Ovary (tissue), 9 donors: ENCODE measurements around the gene AASS. TPM values are rescaled to one million over a fixed set of nuclear protein-coding genes. Genes with fewer than 3 reads are reported as not detected.
A peak's percentile ranks its signal among the peaks of the same experiment; 100 is the strongest.

ENCODE experiments used
- DNase-seq, 5 donors: peaks; one replicate each; pipeline ENCODE4 v3.0.0-alpha.2; 2019 to 2020
- H3K27ac ChIP-seq, 2 donors: fragments of 200-600 bp; one replicate each; pipeline versions ENCODE4 v1.5.1 to v1.8.0; 2019 to 2022
- H3K27me3 ChIP-seq: fragments of 200-600 bp; one replicate; pipeline ENCODE4 v1.8.0; 2022
- H3K36me3 ChIP-seq: fragments of 200-600 bp; sonication (generic); one replicate; pipeline ENCODE4 v1.5.1; 2019
- H3K4me1 ChIP-seq: one replicate; pipeline ENCODE4 v1.8.1; 2013; ENCODE audit warnings: mild to moderate bottlenecking, moderate library complexity; ENCODE audit not compliant: insufficient read depth
- H3K4me3 ChIP-seq: fragments of 200-600 bp; sonication (generic); one replicate; pipeline ENCODE4 v1.5.1; 2017
- H3K9me3 ChIP-seq, 2 donors: fragments of 200-600 bp in 1 of 2; sonication (generic) in 1 of 2; one replicate each; pipeline versions ENCODE4 v1.5.1 to v1.8.1; 2013 to 2019; ENCODE audit warnings: mild to moderate bottlenecking in 1 of 2, moderate library complexity in 1 of 2
- CTCF ChIP-seq, 3 donors: fragments of 450-650 bp in 2 of 3; fragments of 200-600 bp in 1 of 3; IDR thresholded peaks; one replicate each; pipeline versions ENCODE4 v1.5.1 to v1.8.0; 2016 to 2022; ENCODE audit warnings: antibody characterized with exemption in 3 of 3, mild to moderate bottlenecking in 1 of 3
- EP300 ChIP-seq: sonication (generic); formaldehyde crosslinking; IDR thresholded peaks from one replicate; pipeline ENCODE4 v1.6.1; 2017; ENCODE audit warnings: antibody characterized with exemption
- POLR2A ChIP-seq: fragments of 450-650 bp; IDR thresholded peaks from one replicate; pipeline ENCODE4 v1.6.1; 2017; ENCODE audit warnings: antibody characterized with exemption, mild to moderate bottlenecking, moderate library complexity
- WGBS, 3 donors: extraction: QIAGEN DNeasy Blood & Tissue Kit in 1 of 3; methylation state at CpG; one replicate each; pipeline versions ENCODE4 v1.1.5 to v1.1.7; 2013 to 2017; 5-methylcytosine and 5-hydroxymethylcytosine counted together
- intact Hi-C, 4 donors: fragments of 100-400 bp; cut with DNase I; formaldehyde crosslinking; loops; one replicate each; pipeline versions ENCODE4 v1.11.0 to v1.15.1; 2022 to 2023
- polyA plus RNA-seq, 2 donors: library from polyadenylated mRNA; stranded (reverse); fragments of 200-250 nt in 1 of 2; fragments of 350-450 nt in 1 of 2; fragmentation: Illumina TruSeq in 1 of 2; extraction: RNeasy Lipid Tissue Mini Kit (QIAGEN cat#74804) in 1 of 2; gene quantifications; one replicate each; pipeline ENCODE4 v1.2.3, GENCODE V29; 2013 to 2014
- total RNA-seq, 7 donors: library from RNA; depleted of rRNA in 2 of 7; stranded (reverse); fragments of >200 nt in 2 of 7; fragmentation: NEBNext Ultra II Directional in 3 of 7; extraction: Animal tissue kit (Norgen Biotek cat#: 25700) in 3 of 7; gene quantifications; one replicate each; pipeline versions ENCODE4 v1.1.0 to v1.2.4, GENCODE V29; 2016 to 2023
- donor health status: DM: no; HTN: no; CAD: no; lungs with moderate emphysema.
- donor health status: DM: no; HTN: no; CAD: no.
- donor health status: Bipolar disorder and iron deficiency.
- donor health status: DM: yes; HTN: yes; CAD: no.
- donor health status: DM: no; HTN: no; CAD: no.
- donor health status: DM: yes; HTN: yes; CAD: no.

Gene AASS
- total and polyA plus RNA-seq, 9 donors = 26.1 to 97.6 (median 59.0) TPM

- 0 to 5% (median 3%) methylated on average over 1 of the region's 1 CpG for WGBS, 3 donors
- Histone ChIP-seq H3K36me3 (no peaks in the 10 kb centered on the region), H3K4me3 (no peak overlapping the region), H3K27ac (no peak overlapping the region), H3K4me1 (peaks cover 1% of the 10 kb centered on the region), H3K27me3 (no peaks in the 10 kb centered on the region), H3K9me3 (no peaks in the 10 kb centered on the region)
- TF ChIP-seq EP300 (no peak), POLR2A (no peak)
- peak in 4 of 5 donors; percentile 19 to 44 (median 28) for DNase-seq
- intact Hi-C loops = no loop called here
Observed at GRCh38 chr7:122166740-122167139, 22.7 kb upstream of the AASS start.

- intact Hi-C loops = no loop called here
- no peaks in the 10 kb centered on the region for H3K36me3 ChIP-seq
- no peak for DNase-seq
- no peak overlapping the region for H3K27ac ChIP-seq
- 73 to 84% (median 78%) methylated on average over 3 of the region's 3 CpGs for WGBS, 3 donors
- peaks cover 1% of the 10 kb centered on the region for H3K4me1 ChIP-seq
- H3K9me3 ChIP-seq = no peaks in the 10 kb centered on the region
- H3K4me3 ChIP-seq = no peak overlapping the region
- H3K27me3 ChIP-seq = no peaks in the 10 kb centered on the region
- TF ChIP-seq CTCF (IDR thresholded peaks at IDR 0.05) = no peak
- no peak for TF ChIP-seq EP300
- no peak for TF ChIP-seq POLR2A
Observed at GRCh38 chr7:122166275-122166674, 22.2 kb upstream of the AASS start.

GRCh38 chr7:122161628-122162027, 17.6 kb upstream of the AASS start:
- intact Hi-C loops = no loop called here
- TF ChIP-seq POLR2A = no peak
- TF ChIP-seq CTCF (IDR thresholded peaks at IDR 0.05) = no peak
- TF ChIP-seq EP300 = no peak
- WGBS, 3 donors = 7 to 21% (median 12%) methylated on average over 3 of the region's 3 CpGs
- no peak overlapping the region for H3K27ac ChIP-seq
- no peaks in the 10 kb centered on the region for H3K27me3 ChIP-seq
- H3K9me3 ChIP-seq = no peaks in the 10 kb centered on the region
- H3K4me1 ChIP-seq = peaks cover 1% of the 10 kb centered on the region
- no peak for DNase-seq
- no peaks in the 10 kb centered on the region for H3K36me3 ChIP-seq
- no peak overlapping the region for H3K4me3 ChIP-seq

GRCh38 chr7:122155566-122155965, 11.5 kb upstream of the AASS start:
- no peak for TF ChIP-seq POLR2A
- TF ChIP-seq CTCF (IDR thresholded peaks at IDR 0.05) = no peak
- no peak for TF ChIP-seq EP300
- no peaks in the 10 kb centered on the region for H3K4me1 ChIP-seq
- no peak for DNase-seq
- no peak overlapping the region for H3K4me3 ChIP-seq
- no peaks in the 10 kb centered on the region for H3K9me3 ChIP-seq
- H3K27me3 ChIP-seq = no peaks in the 10 kb centered on the region
- intact Hi-C loops = no loop called here
- 34 to 54% (median 45%) methylated on average over 2 of the region's 2 CpGs for WGBS, 3 donors
- no peaks in the 10 kb centered on the region for H3K36me3 ChIP-seq
- no peak overlapping the region for H3K27ac ChIP-seq

GRCh38 chr7:122148878-122149277, 4.8 kb upstream of the AASS start:
- intact Hi-C loops = no loop called here
- WGBS, 3 donors = 39 to 73% (median 43%) methylated on average over 2 of the region's 2 CpGs
- TF ChIP-seq POLR2A (no peak), CTCF (IDR thresholded peaks at IDR 0.05) (no peak), EP300 (no peak)

More at GRCh38 chr7:122148878-122149277, 4.8 kb upstream of the AASS start:
- H3K4me1 ChIP-seq = peaks cover 2% of the 10 kb centered on the region
- H3K27ac ChIP-seq = no peak overlapping the region
- DNase-seq = no peak
- H3K4me3 ChIP-seq = no peak overlapping the region
- no peaks in the 10 kb centered on the region for H3K36me3 ChIP-seq
- no peaks in the 10 kb centered on the region for H3K9me3 ChIP-seq
- no peaks in the 10 kb centered on the region for H3K27me3 ChIP-seq
